Muscle of leg (tissue), 11 donors: ENCODE results near the gene MTMR8. TPM values are rescaled to one million over a fixed set of nuclear protein-coding genes. Genes with fewer than 3 reads are reported as not detected.
A peak's percentile ranks its signal among the peaks of the same experiment; 100 is the strongest.
"Not testable (repeated sequence)": the region's sequence is repeated elsewhere in the genome, so short reads cannot be mapped to it uniquely, and the experiment has no call there.

Experiments used
- DNase-seq: peaks from one replicate; pipeline ENCODE4 v3.0.0; 2013
- H3K27ac ChIP-seq: one replicate; pipeline ENCODE4 v1.5.1; 2013; ENCODE audit warnings: mild to moderate bottlenecking, low read length, control low read depth
- H3K27me3 ChIP-seq: one replicate; pipeline ENCODE4 v1.6.1; 2013; ENCODE audit warnings: low read length; ENCODE audit not compliant: control insufficient read depth, insufficient read depth
- H3K36me3 ChIP-seq: one replicate; pipeline ENCODE4 v1.6.1; 2013; ENCODE audit warnings: low read length; ENCODE audit not compliant: control insufficient read depth, insufficient read depth
- H3K4me1 ChIP-seq: one replicate; pipeline ENCODE4 v1.6.1; 2013; ENCODE audit warnings: low read length; ENCODE audit not compliant: control insufficient read depth, insufficient read depth
- H3K4me3 ChIP-seq: one replicate; pipeline ENCODE4 v1.5.1; 2013; ENCODE audit warnings: low read length, control low read depth
- H3K9me3 ChIP-seq: replicated peaks from 2 replicates; pipeline ENCODE4 v1.6.1; 2013; ENCODE audit warnings: low read depth, low read length; ENCODE audit not compliant: control insufficient read depth
- WGBS: methylation state at CpG from one replicate; pipeline ENCODE4 v1.1.5; 2013; ENCODE audit warnings: missing lambda C conversion rate; ENCODE audit not compliant: insufficient coverage; 5-methylcytosine and 5-hydroxymethylcytosine counted together
- polyA plus RNA-seq, 8 donors: library from polyadenylated mRNA; unstranded; fragments of 120-200 nt; gene quantifications; one replicate each; pipeline versions ENCODE4 v1.2.1 to v1.2.3, GENCODE V29; 2013; ENCODE audit warnings: inconsistent platforms in 1 of 8, low replicate concordance in 1 of 8; ENCODE audit not compliant: insufficient read length in 8 of 8, insufficient read depth in 1 of 8
- total RNA-seq: library from RNA; stranded (reverse); fragments of 120-200 nt; gene quantifications from one replicate; pipeline ENCODE4 v1.2.4, GENCODE V29; 2013

MTMR8 gene
- total and polyA plus RNA-seq, 9 donors, result 0.94 to 2.0 (median 1.5) TPM

DNA sequence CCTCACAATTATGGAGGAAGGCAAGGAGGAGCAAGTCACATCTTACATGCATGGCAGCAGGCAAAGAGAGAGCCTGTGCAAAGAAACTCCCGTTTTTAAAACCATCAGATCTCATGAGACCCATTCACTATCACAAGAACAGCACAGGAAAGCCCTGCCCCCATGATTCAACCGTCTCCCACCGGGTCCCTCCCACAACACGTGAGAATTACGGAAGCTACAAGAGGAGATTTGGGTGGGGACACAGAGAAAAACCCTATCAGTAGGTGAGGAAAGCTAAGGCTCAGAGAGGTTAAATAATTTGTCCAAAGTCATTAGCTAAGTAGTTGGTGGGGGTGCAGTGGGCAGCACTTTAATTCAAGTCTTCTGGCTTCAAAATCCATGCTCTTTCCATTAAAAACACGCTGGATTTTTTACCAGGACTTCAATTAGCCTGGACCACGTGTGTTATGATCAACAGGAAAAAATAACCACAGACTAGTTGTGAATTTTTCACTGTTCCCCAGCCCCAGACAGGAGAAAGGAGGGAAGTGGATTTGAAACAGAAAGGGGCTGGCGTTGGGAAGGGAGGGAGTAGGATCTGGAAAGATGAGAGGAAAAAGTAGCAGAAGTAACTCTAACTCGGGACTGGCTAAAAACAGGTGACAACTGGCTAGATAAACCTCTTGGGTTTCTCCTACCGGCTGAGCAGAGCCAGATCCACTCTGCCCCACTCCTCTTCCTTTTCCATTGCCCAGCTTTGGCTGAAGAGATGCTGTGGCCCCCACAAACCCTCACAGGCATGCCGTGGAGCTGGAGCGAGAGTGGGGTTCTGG lies 986 bp downstream of the MTMR8 start:
- Histone ChIP-seq H3K27me3 (no peaks in the 10 kb centered on the region), H3K36me3 (no peaks in the 10 kb centered on the region), H3K9me3 (no peaks in the 10 kb centered on the region), H3K4me3 (peak overlapping the region; percentile 59), H3K27ac (peak overlapping the region; percentile 7), H3K4me1 (peaks cover 3% of the 10 kb centered on the region)
- 21% methylated on average over 3 of the region's 12 CpGs for whole genome bisulfite sequencing
- DNase-seq, result peak; percentile 19

DNA sequence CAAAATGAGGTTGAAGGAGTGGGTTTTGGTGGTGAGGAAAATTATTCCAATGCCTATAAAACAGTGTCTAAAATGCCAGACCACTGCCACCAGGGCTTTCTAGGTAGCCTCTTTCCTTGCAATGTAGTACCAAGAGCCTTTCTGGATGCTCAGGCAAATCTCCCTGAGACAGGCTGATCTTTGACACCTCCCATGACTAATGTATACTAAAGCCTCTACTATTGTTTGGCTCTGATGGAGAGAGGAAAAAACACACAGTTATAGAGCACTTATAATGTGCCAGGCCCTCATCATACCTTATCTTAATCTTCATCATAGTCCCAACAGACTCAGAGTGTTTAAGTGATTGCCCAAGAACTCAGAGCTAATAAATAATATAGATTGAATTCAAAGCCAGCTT lies 5.8 kb downstream of the MTMR8 start:
- no peaks in the 10 kb centered on the region for H3K4me1 ChIP-seq
- peak overlapping the region; percentile 20 for H3K27ac ChIP-seq
- H3K4me3 ChIP-seq, result no peak overlapping the region
- H3K27me3 ChIP-seq, result no peaks in the 10 kb centered on the region
- no peak for DNase-seq
- H3K9me3 ChIP-seq, result peaks cover 7% of the 10 kb centered on the region
- no peaks in the 10 kb centered on the region for H3K36me3 ChIP-seq

DNA sequence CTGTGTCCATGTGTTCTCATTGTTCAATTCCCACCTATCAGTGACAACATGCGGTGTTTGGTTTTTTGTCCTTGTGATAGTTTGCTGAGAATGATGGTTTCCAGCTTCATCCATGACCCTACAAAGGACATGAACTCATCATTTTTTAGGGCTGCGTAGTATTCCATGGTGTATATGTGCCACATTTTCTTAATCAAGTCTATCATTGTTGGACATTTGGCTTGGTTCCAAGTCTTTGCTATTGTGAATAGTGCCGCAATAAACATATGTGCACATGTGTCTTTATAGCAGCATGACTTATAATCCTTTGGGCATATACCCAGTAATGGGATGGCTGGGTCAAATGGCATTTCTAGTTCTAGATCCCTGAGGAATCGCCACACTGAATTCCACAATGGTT lies 14.5 kb downstream of the MTMR8 start:
- H3K4me3 ChIP-seq, H3K27me3 ChIP-seq, H3K27ac ChIP-seq, DNase-seq, H3K36me3 ChIP-seq, H3K4me1 ChIP-seq: not testable (repeated sequence)
- WGBS, result no CpG with 5 or more reads among the region's 4 CpGs
- peaks cover 32% of the 10 kb centered on the region for H3K9me3 ChIP-seq

GRCh38 chrX:64379924-64380323 lies 15.3 kb downstream of the MTMR8 start:
- no CpG with 5 or more reads among the region's 1 CpG for WGBS
- DNase-seq, result no peak
- H3K9me3 ChIP-seq, result peaks cover 28% of the 10 kb centered on the region
- no peaks in the 10 kb centered on the region for H3K27me3 ChIP-seq
- H3K27ac ChIP-seq, result no peak overlapping the region
- H3K36me3 ChIP-seq, result no peaks in the 10 kb centered on the region
- H3K4me1 ChIP-seq, result no peaks in the 10 kb centered on the region
- no peak overlapping the region for H3K4me3 ChIP-seq

- no peaks in the 10 kb centered on the region for H3K4me1 ChIP-seq
- DNase-seq, result no peak
- no peaks in the 10 kb centered on the region for H3K36me3 ChIP-seq
- no peak overlapping the region for H3K27ac ChIP-seq
- peaks cover 14% of the 10 kb centered on the region for H3K9me3 ChIP-seq
- H3K27me3 ChIP-seq, result no peaks in the 10 kb centered on the region
- H3K4me3 ChIP-seq, result no peak overlapping the region
- 80% methylated on average over 1 of the region's 3 CpGs for WGBS
Measured at GRCh38 chrX:64377753-64378152, 17.5 kb downstream of the MTMR8 start.

DNA sequence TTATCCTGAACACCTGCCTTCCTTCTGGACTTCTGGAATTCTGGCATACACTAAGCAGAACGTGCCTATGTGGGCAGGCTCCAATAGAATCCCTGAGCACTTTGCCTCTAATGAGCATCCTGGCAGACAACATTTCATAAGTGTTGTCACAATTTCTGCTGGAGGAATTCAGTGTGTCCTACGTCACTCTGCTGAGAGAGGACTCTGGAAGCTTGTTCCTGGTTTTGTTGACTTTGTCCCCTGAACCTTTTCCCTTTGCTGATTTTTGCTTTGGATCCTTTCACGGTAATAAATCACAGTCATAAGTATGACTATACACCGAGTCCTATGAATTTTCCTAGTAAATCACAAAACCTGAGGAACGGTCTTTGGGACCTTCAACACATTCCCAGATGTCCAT lies 43.2 kb downstream of the MTMR8 start:
- no peaks in the 10 kb centered on the region for H3K9me3 ChIP-seq
- H3K27ac ChIP-seq, result no peak overlapping the region
- H3K4me3 ChIP-seq, result no peak overlapping the region
- WGBS, result 66% methylated on average over 3 of the region's 5 CpGs
- H3K27me3 ChIP-seq, result no peaks in the 10 kb centered on the region
- H3K36me3 ChIP-seq, result no peaks in the 10 kb centered on the region
- no peaks in the 10 kb centered on the region for H3K4me1 ChIP-seq
- no peak for DNase-seq

DNA sequence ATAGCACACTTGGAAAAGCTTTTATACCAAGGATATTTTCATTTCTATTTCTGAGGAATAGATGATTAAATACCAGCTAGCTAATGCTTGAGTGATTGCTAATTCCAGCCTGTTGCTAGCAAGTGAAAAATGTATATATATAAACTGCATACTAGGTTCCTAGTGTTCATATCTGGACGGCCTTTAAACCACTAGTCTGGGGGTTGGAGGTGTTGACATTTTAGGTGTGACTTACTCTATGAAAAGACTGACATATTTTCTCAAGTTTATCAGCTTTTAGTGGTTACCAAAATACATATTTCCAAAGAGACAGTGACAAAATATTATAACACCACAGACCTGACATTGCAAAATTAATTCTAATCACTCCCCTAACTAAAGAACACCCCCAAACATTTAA lies 44.7 kb downstream of the MTMR8 start:
- H3K9me3 ChIP-seq, result no peaks in the 10 kb centered on the region
- H3K4me1 ChIP-seq, result no peaks in the 10 kb centered on the region
- H3K27me3 ChIP-seq, result no peaks in the 10 kb centered on the region
- H3K4me3 ChIP-seq, result no peak overlapping the region
- WGBS, result no CpG with 5 or more reads among the region's 1 CpG
- H3K36me3 ChIP-seq, result no peaks in the 10 kb centered on the region
- no peak for DNase-seq
- H3K27ac ChIP-seq, result no peak overlapping the region

GRCh38 chrX:64350047-64350446 lies 45.2 kb downstream of the MTMR8 start:
- no peaks in the 10 kb centered on the region for H3K27me3 ChIP-seq
- no CpG with 5 or more reads among the region's 4 CpGs for WGBS
- no peak overlapping the region for H3K4me3 ChIP-seq
- no peak for DNase-seq
- H3K36me3 ChIP-seq, result no peaks in the 10 kb centered on the region
- no peaks in the 10 kb centered on the region for H3K9me3 ChIP-seq
- no peaks in the 10 kb centered on the region for H3K4me1 ChIP-seq
- H3K27ac ChIP-seq, result no peak overlapping the region

DNA sequence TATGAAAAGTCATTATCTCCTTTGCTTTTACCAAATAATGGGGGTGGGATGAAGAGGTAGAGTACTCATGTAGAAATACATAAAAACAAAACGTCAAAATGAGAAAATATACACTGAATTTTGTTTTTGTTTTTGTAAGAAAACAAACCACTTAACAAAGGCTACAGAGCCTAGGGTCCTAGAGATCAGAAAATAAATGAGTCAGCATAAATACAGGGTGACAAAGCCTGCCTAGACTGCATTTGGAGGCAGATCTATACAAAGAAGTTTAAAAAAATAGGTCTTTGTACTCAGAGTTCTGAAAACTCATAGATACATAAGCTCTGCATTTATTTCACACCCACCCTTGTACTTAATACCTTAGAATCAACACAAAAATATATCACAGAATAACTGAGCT lies 52.4 kb downstream of the MTMR8 start:
- Histone ChIP-seq H3K27ac (no peak overlapping the region), H3K4me1 (no peaks in the 10 kb centered on the region), H3K27me3 (no peaks in the 10 kb centered on the region), H3K36me3 (no peaks in the 10 kb centered on the region), H3K9me3 (no peaks in the 10 kb centered on the region), H3K4me3 (no peak overlapping the region)
- no peak for DNase-seq
- no CpG with 5 or more reads among the region's 1 CpG for WGBS

DNA sequence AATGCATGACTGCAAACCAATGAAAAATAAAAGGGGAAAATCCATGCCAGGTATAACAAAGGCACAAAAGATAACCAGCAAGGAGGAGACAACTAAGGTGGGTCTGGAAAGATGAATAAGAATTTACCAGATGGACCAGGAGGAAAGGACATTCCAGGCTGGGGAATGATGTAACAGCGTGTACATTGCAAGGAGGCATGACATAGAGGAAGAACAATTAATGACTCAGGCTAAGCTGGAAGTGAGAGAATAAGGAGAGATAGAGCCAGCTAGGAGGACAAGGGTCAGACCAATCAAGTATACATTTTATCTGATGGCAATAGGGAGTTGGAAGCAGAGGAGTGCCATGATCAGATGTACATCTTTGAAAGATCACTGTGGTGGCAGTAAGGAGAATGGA lies 57.0 kb downstream of the MTMR8 start:
- Histone ChIP-seq H3K27me3 (no peaks in the 10 kb centered on the region), H3K9me3 (no peaks in the 10 kb centered on the region), H3K36me3 (no peaks in the 10 kb centered on the region), H3K4me1 (no peaks in the 10 kb centered on the region), H3K4me3 (no peak overlapping the region), H3K27ac (no peak overlapping the region)
- DNase-seq, result no peak
- WGBS, result 57% methylated on average over 1 of the region's 1 CpG

DNA sequence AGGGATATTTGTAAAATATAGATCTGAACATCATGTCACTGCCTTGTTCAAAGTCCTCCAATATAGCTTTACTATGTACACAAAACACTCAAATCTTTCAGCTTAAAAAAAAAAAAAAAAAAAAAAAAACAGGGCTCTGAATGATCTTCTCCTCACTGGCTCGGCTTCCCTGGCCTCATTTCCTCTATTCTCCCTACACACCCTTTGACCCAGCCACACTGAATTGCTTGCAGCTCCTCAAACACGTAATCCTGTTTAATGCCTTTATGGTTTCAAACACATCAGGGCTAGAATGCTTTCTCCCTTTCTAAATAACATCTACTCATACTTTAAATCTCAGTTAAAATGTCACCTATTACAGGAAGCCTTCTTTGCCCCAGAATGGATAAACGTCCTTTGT lies 60.8 kb downstream of the MTMR8 start:
- 51% methylated on average over 2 of the region's 3 CpGs for WGBS
- no peaks in the 10 kb centered on the region for H3K36me3 ChIP-seq
- H3K27me3 ChIP-seq, result no peaks in the 10 kb centered on the region
- no peak for DNase-seq
- H3K4me3 ChIP-seq, result no peak overlapping the region
- H3K9me3 ChIP-seq, result no peaks in the 10 kb centered on the region
- no peaks in the 10 kb centered on the region for H3K4me1 ChIP-seq
- H3K27ac ChIP-seq, result no peak overlapping the region
